Lower lobe of right lung (tissue), 2 donors: ENCODE results near the gene HSD3B7. TPM values are rescaled to one million over a fixed set of nuclear protein-coding genes. Genes with fewer than 3 reads are reported as not detected.

Experiments
- ATAC-seq, 2 donors: fragments of 200-7000 bp; cut with Tn5 transposase; one replicate each; pipeline ENCODE4 v1.9.1; 2020 to 2022; ENCODE audit warnings: mild to moderate bottlenecking in 2 of 2, moderate library complexity in 2 of 2
- DNase-seq: peaks from one replicate; pipeline ENCODE4 v3.0.0-alpha.2; 2020
- H3K27ac ChIP-seq: fragments of 200-600 bp; one replicate; pipeline ENCODE4 v1.8.0; 2022
- H3K27me3 ChIP-seq: fragments of 200-600 bp; one replicate; pipeline ENCODE4 v1.8.0; 2022; ENCODE audit warnings: low read depth
- H3K36me3 ChIP-seq: fragments of 200-600 bp; one replicate; pipeline ENCODE4 v1.8.0; 2022; ENCODE audit warnings: mild to moderate bottlenecking
- H3K4me1 ChIP-seq: fragments of 200-600 bp; one replicate; pipeline ENCODE4 v1.8.0; 2022
- H3K4me3 ChIP-seq: fragments of 200-600 bp; one replicate; pipeline ENCODE4 v1.8.0; 2022; ENCODE audit warnings: mild to moderate bottlenecking
- H3K9me3 ChIP-seq: fragments of 200-600 bp; one replicate; pipeline ENCODE4 v1.8.0; 2022
- CTCF ChIP-seq: fragments of 200-600 bp; IDR thresholded peaks from one replicate; pipeline ENCODE4 v1.8.0; 2022; ENCODE audit warnings: antibody characterized with exemption, mild to moderate bottlenecking
- intact Hi-C: fragments of 100-400 bp; cut with DNase I; formaldehyde crosslinking; loops from one replicate; pipeline ENCODE4 v1.11.0; 2022
- total RNA-seq: library from RNA; stranded (reverse); fragmentation: NEBNext Ultra II Directional; extraction: Animal tissue kit (Norgen Biotek cat#: 25700); gene quantifications from one replicate; pipeline ENCODE4 v1.2.1, GENCODE V29; 2021
- donor health status: DM: no; HTN: yes; CAD: no; lungs with severe emphysema.

Gene HSD3B7
- total RNA-seq, 1 donor from 2014 or later, result 23.6 TPM

DNA sequence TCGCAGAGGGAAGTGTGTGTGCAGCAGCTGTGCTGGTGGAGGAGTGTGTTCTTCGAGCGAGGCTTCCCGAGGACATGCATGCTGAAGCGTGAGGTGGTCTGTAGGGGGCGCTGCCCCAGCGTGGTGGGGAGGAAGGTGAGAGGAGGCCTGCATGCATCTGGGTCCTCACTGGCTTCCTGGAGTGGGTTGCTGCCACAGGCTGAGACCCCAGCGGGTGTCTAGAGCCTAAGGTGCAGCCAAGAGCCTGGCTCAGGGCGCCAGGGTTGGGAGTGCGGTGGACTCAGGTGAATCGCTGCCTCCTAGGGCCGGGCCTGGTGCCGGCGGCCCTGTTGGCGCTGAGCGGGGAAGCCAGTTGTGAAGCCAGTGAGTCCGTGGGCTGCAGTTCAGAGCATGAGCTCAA lies 7.5 kb upstream of the HSD3B7 start:
- Histone ChIP-seq H3K27me3 (no peaks in the 10 kb centered on the region), H3K4me3 (no peak overlapping the region), H3K27ac (no peak overlapping the region), H3K36me3 (peaks cover 100% of the 10 kb centered on the region), H3K4me1 (no peaks in the 10 kb centered on the region), H3K9me3 (no peaks in the 10 kb centered on the region)
- intact Hi-C loops, result no loop called here
- ATAC-seq, result no peak
- DNase-seq, result no peak
- TF ChIP-seq CTCF, result no peak

- H3K27ac ChIP-seq, result no peak overlapping the region
- no peaks in the 10 kb centered on the region for H3K9me3 ChIP-seq
- H3K27me3 ChIP-seq, result no peaks in the 10 kb centered on the region
- no peaks in the 10 kb centered on the region for H3K4me1 ChIP-seq
- no peak overlapping the region for H3K4me3 ChIP-seq
- intact Hi-C loops, result no loop called here
- peaks cover 98% of the 10 kb centered on the region for H3K36me3 ChIP-seq
- TF ChIP-seq CTCF, result no peak
- no peak for ATAC-seq
- DNase-seq, result no peak
Observed at GRCh38 chr16:30979170-30980022, 5.6 kb upstream of the HSD3B7 start.

- intact Hi-C loops, result no loop called here
- H3K36me3 ChIP-seq, result peaks cover 92% of the 10 kb centered on the region
- TF ChIP-seq CTCF, result no peak
Observed at GRCh38 chr16:30980023-30980371, 5.0 kb upstream of the HSD3B7 start.

DNA sequence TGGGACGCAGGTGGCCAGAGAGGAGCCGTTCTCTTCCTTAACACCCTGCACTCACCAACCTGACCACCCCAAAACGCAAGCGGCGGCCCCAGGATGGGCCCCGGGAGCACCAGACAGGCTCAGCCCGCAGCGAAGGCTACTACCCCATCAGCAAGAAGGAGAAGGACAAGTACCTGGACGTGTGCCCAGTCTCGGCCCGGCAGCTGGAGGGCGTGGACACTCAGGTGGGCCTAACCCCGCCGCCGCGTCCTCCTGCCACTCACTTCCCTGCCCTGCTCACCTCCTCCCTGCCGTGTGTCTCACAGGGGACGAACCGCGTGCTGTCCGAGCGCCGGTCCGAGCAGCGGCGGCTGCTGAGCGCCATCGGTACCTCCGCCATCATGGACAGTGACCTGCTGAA lies 4.6 kb upstream of the HSD3B7 start:
- DNase-seq (no peak), ATAC-seq (no peak)
- peaks cover 88% of the 10 kb centered on the region for H3K36me3 ChIP-seq
- no peak for TF ChIP-seq CTCF
- peaks cover 4% of the 10 kb centered on the region for H3K4me1 ChIP-seq
- H3K27me3 ChIP-seq, result no peaks in the 10 kb centered on the region
- intact Hi-C loops, result no loop called here
- H3K27ac ChIP-seq, result no peak overlapping the region
- H3K9me3 ChIP-seq, result no peaks in the 10 kb centered on the region
- H3K4me3 ChIP-seq, result no peak overlapping the region

More at GRCh38 chr16:30980023-30980371, 5.0 kb upstream of the HSD3B7 start:
- H3K9me3 ChIP-seq, result no peaks in the 10 kb centered on the region
- no peak overlapping the region for H3K27ac ChIP-seq
- DNase-seq, result no peak
- no peak overlapping the region for H3K4me3 ChIP-seq
- ATAC-seq, result no peak
- no peaks in the 10 kb centered on the region for H3K27me3 ChIP-seq
- no peaks in the 10 kb centered on the region for H3K4me1 ChIP-seq

DNA sequence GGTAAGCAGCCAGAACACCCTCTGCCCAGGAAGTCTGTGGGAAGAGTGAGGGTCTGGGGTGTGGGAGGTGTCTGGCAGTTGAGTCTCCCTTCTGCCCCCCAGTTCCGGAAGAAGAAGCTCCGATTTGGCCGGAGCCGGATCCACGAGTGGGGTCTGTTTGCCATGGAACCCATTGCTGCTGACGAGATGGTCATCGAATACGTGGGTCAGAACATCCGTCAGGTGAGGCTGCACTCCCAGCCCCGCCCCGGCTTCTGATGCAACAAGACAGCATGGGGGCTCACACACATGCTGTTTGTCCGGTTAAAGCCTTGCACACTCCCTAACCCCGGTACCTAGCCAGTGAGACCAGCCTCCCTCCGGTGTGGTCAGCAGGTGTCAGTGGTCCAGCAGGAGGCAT lies 4.0 kb upstream of the HSD3B7 start:
- intact Hi-C loops, result no loop called here

More for the DNA sequence above, 4.0 kb upstream of the HSD3B7 start:
- H3K4me1 ChIP-seq, result peaks cover 10% of the 10 kb centered on the region
- ATAC-seq, result no peak
- no peaks in the 10 kb centered on the region for H3K27me3 ChIP-seq
- H3K9me3 ChIP-seq, result no peaks in the 10 kb centered on the region
- H3K36me3 ChIP-seq, result peaks cover 83% of the 10 kb centered on the region
- no peak overlapping the region for H3K27ac ChIP-seq
- TF ChIP-seq CTCF, result no peak
- no peak for DNase-seq
- H3K4me3 ChIP-seq, result no peak overlapping the region
